ENCODE data around the gene ARMH3.
"Not testable (repeated sequence)": the region's sequence is repeated elsewhere in the genome, so short reads cannot be mapped to it uniquely, and the experiment has no call there.

The ARMH3 gene

DNA sequence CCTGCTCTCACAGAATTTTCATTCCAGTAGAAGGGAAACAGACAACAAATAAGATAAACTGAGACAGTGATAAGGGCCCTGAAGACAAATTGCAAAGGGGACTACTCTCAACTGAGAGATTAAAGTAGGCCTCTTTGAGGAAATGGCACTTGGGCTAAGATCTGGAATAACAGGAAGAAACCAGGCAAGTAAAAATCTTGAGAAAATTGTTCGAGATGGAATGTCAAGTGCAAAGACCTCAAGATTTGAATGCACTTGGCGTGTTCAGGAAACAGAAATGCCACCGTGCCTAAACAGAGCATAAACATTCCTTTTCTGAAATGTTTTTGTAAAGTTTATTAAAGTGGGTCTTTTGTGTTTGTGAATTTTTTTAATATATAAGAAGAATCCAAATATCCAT, 10.7 kb downstream of the ARMH3 start:
- DNase-seq, result no peak

DNA sequence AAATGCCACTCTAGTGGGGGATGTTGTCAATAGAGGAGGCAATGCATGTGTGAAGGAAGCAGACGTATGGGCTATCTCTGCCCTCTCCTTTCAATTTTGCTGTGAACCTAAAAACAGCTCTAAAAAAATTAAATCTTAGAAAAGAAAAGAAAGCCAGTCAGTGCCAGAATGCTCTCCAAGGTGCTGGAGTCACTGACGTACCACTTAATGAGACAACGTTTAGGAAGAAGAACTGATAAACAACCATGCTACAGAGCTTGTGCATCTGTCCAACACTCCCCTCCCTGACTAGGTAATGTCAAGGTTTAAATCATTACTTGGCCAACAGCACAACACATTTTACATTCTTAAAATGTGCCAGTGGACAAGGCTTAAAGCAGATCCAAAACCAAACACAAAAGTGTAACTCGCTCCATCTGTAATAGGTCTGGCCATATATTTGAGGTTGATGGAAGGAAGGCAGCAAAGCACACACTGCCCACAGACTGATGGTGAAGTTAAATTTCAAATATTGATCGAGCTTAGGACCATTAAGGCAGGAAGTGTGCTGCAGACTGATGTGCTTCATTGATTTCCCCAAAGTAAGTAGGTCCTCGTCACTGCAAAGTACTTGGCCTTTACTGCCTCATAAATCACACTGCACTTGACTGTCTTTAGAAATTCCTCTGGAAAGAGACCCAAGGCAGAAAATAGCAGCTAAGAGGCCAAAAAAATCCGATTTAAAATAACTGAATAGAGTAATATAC, 15.5 kb downstream of the ARMH3 start:
- no peak for DNase-seq

DNA sequence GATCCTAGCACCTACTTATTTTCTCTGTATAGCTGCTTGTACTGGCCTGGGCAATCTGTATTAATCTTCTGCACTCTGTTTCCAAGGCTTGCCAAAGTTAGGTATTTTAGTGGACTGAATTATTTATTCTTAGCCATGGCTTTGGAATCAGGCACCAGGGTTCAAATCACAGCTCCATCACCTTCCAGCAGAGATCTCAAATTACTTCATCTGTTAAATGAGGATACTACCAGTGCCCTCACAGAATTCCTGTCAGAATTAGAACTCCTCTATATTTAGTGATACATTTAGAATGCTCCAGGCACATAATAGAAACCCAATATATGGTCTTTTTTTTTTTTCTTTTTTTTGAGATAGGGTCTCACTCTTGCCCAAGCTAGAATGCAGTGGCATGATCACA, 17.6 kb downstream of the ARMH3 start:
- no peak for DNase-seq

DNA sequence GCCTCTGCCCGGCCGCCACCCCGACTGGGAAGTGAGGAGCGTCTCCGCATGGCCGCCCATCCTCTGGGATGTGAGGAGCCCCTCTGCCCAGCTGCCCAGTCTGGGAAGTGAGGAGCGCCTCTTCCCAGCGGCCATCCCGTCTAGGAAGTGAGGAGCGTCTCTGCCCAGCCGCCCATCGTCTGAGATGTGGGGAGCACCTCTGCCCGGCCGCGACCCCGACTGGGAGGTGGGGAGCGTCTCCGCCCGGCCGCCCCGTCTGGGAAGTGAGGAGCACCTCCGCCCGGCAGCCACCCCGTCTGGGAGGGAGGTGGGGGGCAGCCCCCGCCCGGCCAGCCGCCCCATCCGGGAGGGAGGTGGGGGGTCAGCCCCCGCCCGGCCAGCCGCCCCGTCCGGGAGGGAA, 20.2 kb downstream of the ARMH3 start:
- not testable (repeated sequence) for DNase-seq

DNA sequence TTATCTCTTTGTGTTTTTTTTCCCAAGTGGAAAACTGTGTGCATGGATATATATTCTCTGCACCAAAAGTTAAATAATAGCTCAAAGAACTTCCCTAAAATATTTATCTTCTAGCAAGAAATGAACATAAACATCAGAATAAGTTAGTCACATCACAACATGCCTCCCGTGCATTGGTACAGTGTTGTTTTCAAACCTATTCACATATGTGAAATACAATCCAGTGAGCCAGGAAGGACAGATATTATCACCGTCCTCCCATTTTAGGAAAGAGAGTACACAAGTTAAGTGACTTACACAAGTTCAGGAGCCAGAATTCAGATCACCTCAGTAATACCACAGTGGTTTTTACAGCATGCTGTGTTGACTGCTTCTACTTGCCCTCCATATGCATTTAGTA, 22.2 kb downstream of the ARMH3 start:
- DNase-seq, result no peak

DNA sequence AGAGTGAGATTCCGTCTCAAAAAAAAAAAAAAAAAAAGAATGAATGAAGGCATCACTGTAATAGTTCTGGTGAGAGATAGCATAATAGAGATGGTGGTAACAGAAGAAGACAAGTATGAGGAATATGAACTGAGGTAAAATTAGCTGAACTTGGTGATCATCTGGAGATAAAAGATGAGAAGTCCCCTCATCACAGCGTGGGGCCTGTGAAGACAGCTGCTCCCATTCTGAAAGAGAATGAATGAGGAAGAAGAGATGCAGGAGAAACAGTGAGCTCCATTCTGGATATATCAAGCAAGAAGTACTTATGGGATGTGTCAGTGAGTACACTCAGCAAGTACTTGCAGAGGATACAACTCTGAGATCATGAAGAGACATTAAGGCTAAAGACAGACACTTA, 28.7 kb downstream of the ARMH3 start:
- DNase-seq, result no peak

DNA sequence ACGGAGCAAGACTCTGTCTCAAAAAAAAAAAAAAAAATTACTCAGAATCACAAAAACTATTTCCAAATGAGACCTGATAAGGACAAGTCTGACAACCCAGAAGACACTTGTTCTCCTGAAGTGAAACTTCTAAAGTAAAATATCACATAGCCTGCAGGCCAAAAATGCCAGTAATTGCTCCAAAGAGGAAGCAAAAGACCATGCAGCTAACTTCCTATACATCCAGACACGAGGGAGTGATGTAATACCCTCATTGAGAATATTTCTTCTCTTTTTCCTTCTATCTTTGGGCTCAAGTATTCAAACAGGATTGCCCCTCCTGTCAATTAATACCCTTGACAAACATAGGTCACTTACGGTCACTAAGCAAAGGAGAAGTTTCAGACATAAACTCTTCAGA, 31.2 kb downstream of the ARMH3 start:
- no peak for DNase-seq

DNA sequence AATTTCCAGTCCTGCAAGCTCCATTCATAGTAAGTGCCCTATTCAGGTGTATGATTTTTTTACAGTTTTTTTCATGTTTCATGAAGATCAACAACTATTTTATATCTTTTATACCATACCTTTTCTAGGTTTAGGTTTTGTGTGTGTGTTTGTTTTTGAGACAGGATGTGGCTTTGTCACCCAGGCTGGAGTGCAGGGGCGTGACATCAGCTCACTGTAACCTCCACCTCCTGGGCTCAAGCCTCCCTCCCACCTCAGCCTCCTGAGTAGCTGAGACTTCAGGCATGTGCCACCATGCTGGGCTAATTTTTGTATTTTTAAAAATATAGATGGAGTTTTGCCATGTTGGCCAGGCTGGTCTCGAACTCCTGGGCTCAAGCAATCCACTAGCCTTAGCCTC, 35.0 kb downstream of the ARMH3 start:
- DNase-seq, result no peak

DNA sequence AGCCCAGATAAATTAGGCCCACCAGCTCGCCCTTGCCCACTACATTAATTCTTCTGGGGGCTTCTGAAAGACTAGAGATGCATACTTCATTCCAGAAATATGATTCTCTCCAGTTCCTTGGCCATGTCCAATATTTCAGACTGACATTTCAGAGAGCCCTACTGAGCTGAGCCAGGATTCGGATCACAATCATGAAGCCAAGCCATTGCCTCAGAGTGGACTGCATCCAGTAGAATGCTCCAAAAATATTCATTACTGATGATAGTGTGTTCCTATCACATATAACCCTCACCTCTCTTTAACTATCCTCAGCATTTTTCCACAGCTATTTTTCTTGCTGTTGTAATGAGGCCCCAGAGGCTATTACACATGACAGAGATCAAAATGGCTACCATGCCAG, 38.7 kb downstream of the ARMH3 start:
- DNase-seq, result no peak

DNA sequence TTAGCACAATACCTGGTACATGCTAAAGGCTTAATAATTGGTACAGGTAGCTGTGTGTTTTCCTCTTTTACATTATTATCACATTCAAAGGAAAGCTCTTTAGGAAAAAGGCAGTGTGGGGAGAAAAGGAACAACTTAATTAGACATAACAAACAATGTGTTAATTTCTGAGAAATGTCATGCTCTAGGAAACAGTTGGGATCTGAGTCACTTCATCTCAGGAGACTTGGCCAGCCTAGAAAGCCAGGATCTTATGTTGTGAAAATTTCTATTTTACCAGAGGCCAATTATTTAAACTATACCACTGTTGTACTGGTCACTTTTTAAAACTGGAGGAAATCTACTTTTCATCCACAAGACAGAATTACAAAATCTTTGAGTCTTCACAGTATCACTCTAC, 39.6 kb downstream of the ARMH3 start:
- DNase-seq, result no peak

DNA sequence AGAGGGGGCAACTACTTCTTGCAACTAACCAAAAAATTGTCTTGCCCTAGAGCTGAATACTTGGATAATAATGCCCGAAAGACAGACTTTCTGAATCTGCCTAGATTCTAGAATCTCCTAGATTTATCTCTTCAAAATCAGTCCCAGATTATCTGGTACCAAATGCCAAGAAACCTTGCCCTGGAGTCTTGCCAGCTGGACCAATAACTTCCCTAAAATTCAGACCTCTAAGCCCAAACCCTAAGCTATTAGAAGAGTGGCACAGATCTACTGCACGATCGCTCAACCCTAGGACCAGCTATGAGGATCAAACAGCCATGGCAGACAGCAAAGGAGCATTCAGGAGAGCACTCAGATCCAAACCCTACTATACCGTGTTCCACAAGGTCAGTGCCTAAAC, 45.0 kb downstream of the ARMH3 start:
- no peak for DNase-seq

DNA sequence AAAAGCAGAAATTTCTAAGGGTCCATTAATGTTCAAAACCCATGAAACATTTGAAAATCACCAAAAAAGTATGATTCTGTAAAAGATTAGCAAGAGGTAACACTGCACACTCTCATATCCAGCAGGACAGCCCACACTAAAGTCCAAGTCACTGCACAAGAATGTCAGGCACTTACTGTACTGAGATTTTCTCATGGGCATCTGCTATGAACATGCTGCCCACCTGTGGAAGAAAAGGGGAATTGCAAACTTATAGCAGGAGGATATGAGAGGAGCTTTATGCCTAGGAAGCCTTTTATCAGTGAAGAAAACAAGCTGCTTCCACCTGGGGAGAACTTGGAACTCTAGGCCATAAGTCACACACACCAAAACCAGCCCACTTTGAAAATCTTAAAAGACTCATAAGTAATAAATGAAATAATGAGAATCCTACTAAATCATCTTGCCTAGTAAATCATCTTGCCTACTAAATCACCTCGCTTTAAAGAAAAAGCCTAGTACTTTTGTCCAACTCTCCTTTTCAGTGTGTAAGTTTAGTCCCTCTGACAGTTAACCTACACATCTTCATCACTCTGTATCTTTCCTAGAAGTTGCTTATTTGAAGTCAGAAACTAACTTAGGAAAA, 46.1 kb downstream of the ARMH3 start:
- DNase-seq, result peak; percentile 47

DNA sequence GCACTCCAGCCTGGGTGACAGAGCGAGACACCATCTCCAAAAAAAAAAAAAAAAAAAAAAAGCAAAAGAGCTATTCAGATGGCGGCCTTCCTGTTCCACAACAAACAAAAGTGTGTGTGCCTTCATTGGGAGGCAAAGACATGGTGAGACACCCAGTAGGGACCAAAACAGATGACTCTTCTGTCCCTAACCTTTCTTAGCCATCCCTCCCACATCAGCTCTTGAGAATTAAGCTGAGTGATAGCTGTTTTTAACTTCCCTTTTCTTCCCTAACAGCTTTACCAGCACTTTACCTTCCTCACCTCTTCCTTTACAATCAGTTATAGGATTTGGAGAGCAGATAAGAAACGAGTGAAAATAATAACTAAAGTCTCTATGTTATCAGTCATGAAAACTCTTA, 48.2 kb downstream of the ARMH3 start:
- DNase-seq, result no peak

DNA sequence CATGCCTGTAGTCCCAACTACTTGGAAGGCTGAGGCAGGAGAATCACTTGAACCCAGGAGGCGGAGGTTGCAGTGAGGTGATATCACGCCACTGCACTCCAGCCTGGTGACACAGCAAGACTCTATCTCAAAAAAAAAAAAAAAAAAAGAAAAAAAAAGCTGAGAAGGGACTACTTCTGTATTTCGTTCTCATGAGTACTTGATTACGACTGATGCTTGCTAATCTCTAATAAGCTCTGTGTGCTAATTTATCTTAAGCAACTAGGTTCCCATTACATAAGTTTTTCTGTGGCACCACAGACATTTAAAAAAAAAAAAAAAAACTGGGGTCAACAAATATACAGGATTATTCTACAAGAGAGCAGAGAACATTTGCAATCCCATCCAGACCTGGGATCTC, 48.9 kb downstream of the ARMH3 start:
- not testable (repeated sequence) for DNase-seq

DNA sequence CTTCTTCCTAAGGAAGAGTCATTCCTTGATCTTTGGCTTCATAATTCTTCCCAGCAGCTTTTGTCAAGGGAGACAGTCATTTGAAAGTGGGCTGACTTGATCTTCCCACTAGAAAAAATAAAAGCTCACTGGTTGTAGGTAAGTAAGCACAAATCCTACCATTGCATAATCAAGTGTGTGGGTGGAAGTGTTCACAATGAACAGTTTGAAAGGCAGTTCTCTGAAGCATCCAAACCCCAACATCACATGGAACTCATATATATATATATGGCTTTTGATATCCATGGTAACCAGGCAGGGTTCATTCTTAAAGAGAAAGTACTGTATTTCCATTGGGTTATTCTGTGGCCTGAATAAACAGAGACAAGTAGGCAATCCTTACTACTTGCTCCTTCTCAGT, 51.6 kb downstream of the ARMH3 start:
- no peak for DNase-seq

DNA sequence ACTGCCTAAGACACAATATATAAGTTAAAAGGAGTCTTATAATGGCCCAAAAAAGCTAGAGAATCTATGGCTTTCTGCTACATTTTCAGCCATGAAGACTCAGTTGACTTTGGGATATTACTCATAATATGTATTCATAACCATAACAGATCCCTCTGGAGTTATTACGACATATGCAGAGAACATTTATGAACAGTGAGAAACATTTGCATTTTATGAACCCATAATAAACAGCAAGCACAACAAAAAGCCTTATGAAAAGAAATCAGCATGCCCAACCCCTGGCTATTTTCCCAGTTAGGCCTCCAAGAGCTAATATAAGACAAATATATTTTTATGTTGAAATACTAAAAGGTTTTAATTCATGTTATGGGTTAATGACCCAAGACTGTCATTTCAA, 52.4 kb downstream of the ARMH3 start:
- DNase-seq, result no peak

DNA sequence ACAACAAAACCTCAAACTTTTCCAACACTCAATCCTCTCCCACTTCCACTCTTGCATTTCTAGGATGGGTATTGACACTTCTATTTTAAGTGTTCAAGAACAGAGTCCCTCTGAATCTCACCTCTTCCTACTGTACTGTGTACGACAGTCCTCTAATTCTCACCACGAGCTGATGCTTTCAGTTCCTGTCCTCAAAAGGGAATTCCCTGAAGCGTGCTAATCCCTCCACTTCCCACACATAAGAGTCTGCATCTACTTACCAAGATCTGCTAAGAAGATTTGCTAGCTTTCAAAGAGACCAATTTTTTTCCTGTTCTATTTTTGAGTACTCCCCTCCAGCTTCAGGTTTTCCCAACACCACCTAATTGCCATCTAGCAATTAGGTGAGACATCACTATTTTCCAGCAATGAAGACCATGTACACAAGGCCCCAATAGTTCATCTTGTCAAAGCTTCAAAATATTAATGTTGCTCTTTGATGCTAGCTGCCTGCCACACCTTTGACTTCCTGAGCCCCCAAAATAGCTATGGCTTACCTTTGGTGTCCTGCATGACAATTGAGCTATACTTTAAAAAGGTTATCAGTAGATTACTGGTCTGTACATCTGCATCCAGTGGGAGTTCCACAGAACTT, 54.4 kb downstream of the ARMH3 start:
- no peak for DNase-seq

DNA sequence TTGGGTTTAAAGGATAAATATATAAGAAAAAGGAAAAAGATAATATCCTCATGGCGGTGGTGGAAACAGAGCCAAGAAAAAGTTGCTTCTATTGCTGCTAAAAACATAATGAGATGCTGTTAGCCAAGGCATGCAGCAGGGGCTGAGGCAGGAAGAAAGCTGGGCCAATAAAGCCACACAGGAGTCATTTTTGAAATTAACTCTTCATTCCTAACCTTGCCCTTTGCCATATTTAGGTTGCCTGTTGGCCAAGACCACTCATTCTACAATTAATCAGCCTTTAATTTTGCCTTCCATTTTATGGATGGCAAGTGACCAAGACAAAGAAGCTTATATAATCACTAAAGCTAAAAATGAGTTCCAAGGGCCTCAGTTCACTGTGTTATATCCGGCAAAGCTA, 58.2 kb downstream of the ARMH3 start:
- DNase-seq, result no peak

DNA sequence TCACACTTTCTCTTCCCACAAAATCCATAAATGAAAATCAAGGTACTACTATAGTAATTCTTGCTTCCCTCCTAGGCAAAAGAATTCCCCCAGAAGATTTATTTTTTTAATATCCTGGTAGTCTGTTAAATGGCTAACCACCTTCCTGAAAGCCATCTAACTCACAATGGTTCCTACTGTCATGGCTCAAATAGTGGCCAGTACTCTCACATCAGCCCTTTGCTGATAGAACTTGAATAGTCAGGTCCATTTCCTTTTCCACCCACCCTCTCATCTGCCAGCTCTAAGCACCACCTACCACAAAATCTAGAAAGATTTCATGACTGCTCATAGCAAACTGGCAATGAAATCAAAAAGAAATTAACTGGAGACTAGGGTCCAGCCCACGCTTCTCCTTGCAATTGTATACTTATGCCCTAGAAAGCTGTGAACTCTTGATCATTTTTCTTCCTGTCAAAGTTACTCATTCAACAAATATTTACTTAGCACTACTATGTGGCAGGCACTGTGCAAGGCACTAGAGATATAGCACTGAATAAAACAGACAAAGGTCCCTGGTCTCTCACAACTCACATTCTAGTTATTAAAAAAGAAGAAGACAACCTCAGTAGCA, 60.4 kb downstream of the ARMH3 start:
- DNase-seq, result no peak

DNA sequence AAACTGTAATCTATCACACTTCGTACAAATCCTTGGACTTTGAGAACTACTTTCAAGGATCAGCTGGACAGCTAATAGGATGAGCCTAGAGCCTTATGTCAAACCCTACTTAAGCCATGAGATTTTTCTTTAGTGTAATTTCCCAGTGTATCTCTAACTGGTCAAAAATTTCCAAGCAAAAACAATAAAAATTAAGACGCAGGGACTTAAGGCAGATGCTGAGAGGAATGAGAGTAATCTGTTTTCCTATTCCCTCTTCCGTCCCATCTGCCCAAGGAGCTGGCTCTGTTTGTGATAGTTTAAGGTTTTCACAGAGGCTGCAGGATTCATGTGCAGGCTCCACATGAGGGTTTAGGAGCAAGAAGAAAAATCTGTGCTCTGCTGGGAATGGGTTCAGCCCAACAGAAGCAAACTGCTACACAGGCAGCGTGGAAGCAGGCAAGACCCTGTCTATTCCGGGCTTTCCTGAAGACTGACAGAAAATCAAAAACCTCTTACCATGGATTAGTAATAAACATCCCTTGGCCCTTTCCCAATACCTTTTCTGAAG, 62.2 kb downstream of the ARMH3 start:
- no peak for DNase-seq

DNA sequence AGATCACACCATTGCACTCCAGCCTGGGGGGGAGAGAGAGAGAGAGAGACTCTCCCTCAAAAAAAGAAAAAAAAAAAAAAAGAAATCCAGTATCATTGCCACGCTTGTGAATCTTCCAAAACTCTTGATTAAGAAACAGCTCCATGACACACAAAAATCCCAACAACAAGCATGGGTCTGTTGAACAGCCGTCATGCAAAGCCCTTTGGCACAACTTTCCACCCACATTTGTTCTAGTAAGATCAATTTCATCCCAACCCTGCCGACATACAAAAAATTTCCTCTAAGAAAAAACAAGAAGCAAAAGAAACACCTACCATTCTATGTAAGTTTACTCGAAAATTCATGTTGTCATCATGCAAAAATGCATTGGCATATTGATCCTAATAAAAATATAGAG, 62.8 kb downstream of the ARMH3 start:
- DNase-seq, result no peak

DNA sequence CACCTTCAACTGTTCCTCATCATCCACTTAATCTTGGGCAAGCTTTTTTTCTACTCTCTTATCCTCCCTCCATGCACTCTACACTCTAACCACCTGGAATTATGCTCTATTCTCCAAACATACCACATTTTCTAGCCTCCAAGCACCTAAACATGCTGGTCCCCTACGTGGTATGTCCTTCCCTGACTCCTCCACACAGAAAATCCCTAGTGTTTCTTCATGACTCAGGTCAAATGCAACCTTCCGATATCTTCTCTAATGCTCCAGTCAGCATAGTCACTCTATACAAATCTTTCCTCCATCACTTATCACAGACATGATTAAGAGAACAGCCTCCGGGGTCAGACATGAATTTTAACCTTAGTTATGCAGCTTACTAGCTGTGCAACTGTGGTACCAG, 68.8 kb downstream of the ARMH3 start:
- DNase-seq, result no peak

DNA sequence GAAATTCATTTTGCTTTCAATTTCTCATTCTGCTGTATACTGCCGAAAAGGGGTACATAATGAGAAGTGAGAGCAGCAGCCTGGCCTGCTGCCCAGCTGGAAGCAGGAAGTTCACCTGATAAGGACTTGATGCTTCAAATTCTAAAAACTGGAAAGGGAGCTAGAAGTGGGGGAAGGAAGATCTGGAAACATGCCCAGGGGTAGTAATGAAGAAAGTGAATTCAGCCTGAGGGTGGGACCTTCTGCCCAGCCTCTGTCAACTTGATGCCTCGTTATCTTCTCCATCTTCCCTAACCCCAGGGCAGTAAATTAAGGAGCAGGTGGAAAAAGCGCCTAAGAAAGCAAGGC, 69.4 kb downstream of the ARMH3 start:
- no peak for DNase-seq

DNA sequence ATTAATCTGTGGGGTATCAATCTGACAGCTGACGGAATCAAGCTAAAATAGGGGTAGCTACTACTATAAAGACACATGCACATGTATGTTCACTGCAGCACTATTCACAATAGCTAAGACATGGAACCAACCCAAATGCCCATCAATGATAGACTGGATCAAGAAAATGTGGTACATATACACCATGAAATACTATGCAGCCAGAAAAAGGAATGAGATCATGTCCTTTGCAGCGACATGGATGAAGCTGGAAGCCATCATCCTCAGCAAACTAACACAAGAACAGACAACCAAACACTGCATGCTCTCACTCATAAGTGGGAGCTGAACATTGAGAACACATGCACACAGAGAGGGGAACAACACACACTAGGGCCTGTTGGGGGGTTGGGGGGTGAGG, 75.3 kb downstream of the ARMH3 start:
- not testable (repeated sequence) for DNase-seq
